ENCODE results near the gene ARL2BP.
A peak's percentile ranks its signal among the peaks of the same experiment; 100 is the strongest.
"Not testable (repeated sequence)": the region's sequence is repeated elsewhere in the genome, so short reads cannot be mapped to it uniquely, and the experiment has no call there.

Gene ARL2BP

DNA sequence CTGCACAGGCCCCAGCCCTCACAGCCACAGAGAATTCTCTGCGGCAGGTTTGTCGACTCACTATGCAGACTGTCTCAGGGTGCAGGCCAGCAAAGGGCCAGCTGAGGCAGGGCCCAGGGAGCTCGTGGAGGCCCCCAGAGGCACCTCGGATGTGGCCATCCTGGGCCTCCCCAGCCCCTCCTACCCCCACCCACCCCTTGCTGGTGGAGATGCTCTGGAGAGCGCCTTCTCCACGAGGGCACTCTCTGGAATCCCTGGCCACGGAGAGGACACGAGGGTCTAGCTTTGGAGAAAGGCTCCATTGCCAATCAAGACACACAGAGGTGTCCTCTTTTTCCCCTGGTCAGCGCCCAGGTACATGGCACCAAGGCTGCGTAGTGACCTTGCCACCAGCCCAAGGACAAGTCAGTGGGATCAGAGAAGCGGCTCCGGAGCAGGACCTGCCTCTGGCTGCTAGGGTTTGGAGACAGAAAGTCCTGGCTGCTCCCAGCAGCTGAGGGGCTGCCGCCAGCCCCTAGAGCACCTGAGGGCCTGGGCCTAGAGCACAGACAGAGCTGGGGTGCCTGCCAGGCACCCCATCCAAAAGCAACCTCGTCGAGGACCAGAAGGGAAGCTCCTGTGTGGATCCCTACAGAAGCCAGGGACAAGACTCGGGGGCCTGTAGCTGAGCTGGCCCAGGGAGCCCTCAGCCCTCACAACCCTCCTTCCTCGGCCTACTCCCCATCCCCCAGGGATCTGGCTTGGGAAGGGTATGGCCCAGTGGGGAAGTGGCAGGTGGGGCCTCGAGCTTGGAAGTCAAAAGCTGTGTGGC, 18.7 kb downstream of the ARL2BP start:
- no peak for DNase-seq

- no peak for DNase-seq
These were observed 19.3 kb downstream of the ARL2BP start for GRCh38 chr16:57264381-57264780.

DNA sequence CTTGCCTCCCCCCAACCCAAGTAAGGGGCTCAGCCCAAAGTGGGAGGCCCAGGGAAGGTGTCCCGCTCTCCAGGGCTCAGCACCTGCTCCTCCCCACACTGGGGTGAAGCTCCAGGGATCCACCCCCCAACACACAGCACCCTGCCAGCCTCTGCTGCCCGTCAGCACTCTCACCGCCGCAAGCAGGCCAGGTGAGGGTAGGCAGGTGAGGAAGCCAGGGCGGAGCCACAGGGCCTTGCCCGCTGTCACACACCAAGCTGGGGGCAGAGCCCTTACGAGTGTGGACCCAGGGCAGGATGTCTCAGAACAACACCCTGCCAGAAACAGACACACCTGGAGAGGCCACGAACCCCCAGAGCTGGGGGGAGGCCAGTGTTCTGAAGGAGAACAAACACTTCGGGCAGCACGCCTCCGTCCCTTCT, 19.9 kb downstream of the ARL2BP start:
- no peak for DNase-seq

- no peak for DNase-seq
These were observed 20.9 kb downstream of the ARL2BP start for GRCh38 chr16:57265850-57266530.

GRCh38 chr16:57266531-57267260, 21.6 kb downstream of the ARL2BP start:
- no peak for DNase-seq

DNA sequence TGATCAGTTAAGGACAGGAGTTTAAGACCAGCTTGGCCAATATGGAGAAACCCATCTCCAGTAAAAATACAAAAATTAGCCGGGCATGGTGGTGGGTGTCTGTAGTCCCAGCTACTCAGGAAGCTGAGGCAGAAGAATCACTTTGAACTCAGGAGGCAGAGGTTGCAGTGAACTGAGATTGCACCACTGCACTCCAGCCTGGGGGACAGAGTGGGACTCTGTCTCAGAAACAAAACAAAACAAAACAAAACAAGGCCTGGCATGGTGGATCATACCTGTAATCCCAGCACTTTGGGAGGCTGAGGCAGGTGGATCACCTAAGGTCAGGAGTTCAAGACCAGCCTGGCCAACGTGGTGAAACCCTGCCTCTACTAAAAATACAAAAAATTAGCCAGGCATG, 22.3 kb downstream of the ARL2BP start:
- DNase-seq, result not testable (repeated sequence)

GRCh38 chr16:57268804-57269800, 24.0 kb downstream of the ARL2BP start:
- no peak for DNase-seq

DNA sequence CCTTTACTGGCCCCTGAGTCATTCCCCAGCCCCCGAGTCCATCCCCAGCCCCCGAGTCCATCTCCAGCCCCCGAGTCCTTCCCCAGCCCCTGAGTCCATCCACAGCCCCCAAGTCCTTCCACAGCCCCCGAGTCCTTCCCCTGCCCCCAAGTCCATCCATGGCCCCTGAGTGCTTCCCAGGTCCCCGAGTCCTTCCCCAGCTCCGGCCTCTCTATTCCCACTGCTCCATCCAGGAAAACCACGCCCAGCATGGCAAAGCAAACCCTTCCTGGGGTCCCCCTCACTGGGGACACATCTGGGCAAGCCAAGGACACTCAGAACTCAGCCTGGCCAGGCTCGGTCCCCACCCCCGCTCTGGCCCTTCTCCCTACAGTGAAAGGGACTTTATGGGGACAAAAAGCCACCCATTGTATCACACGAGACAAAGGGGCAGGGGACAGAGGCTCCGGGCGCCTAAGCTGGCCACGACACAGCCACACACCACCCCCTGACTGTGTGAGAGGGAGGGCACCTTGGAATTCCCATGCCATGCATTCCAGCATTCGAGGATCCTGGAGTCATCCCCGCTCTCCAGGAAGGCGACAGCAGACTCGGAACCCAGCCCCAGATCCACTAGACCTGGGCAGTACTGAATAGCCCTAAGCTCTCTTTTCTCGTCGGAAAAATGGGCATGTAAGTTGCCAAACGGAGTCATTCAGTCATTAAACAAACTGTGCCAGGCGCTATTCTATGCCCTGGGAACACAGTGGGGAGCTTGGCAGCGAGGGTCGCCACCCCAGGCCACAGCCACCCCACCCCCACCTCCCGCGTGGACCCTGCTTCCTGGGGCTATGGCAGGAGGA, 25.4 kb downstream of the ARL2BP start:
- no peak for DNase-seq

GRCh38 chr16:57271063-57271345, 25.9 kb downstream of the ARL2BP start:
- DNase-seq, result no peak

- DNase-seq, result no peak
These were observed 26.9 kb downstream of the ARL2BP start for GRCh38 chr16:57271867-57272495.

GRCh38 chr16:57273359-57273758, 28.3 kb downstream of the ARL2BP start:
- DNase-seq, result no peak

GRCh38 chr16:57273826-57274225, 28.8 kb downstream of the ARL2BP start:
- no peak for DNase-seq

- DNase-seq, result not testable (repeated sequence)
These were observed 30.9 kb downstream of the ARL2BP start for GRCh38 chr16:57275946-57276345.

DNA sequence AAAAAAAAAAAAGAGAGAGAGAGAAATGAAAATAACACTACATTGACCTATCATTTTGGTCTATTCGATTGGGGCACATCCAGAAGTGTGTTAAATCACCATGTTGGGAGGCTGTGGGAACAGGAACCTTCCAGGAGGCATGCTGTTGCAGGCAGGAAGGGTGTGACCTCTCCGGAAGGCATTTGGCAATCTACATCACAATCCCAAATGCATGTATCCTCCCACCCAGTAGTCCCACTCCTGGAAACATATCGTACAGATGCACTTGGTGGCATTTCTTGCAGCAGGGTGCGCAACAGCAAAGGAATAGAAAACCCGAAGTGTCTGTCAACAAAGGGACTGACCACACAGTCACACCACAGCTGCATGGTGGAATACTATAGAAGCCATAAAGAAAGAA, 31.5 kb downstream of the ARL2BP start:
- DNase-seq, result no peak

DNA sequence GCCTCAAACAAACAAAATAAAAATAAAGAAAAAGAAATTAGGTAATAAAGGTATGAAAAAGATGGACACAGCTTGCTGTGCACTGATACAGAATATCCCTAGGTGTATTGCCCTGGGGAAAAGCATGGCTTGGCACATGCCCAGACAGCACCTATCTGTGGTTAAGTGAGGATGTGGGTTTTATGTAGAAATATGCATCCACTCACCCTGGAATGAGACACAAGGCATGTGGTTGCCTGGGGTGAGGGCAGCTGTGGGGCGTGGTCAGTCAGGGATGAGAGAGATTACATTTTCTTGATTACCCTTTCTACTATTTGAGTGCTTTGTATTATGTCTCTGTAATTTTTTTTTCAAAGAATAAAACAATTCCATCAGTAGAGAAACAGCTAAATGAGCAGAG, 32.5 kb downstream of the ARL2BP start:
- DNase-seq, result peak; percentile 52

GRCh38 chr16:57278494-57278893, 33.4 kb downstream of the ARL2BP start:
- DNase-seq, result no peak

DNA sequence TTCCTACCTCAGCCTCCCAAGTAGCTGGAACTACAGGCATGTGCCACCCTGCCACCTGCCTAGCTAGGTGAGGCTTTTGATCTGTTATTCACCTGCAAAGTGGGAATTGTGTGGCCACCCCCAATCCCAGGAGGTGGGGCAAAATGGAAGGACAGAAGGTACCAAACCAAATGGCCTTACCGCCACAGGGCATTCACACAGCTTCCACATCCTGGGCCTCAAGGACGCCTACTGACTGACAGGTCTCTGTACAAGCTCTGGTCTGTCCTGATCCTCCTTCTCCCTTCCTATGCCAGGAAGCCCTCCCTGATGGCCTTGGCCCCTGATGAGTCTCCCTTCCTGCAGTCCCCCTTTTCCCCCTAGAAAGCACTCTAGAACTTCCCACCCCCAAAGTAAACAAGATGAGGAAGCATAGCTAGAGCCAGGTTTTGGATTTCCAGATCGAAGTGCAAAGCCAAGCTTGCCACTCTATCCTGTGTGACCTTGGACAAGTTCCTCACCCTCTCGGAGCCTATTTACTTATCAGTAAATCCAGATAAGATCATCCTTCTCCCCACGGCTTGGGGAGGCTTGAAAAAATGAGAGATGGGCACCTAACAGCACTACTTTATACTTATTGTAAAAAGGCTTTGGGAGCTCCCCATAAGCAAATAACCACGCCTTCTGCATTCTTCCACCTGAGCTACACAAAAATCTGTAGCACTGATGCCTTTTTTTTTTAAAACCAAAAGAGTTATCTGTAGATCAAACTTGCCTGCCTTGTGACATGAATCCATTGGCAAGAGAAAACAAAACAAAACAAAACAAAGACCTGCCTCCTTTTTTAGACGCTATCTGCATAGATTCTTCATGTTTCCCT, 35.0 kb downstream of the ARL2BP start:
- DNase-seq, result no peak

GRCh38 chr16:57281791-57282190, 36.7 kb downstream of the ARL2BP start:
- no peak for DNase-seq

DNA sequence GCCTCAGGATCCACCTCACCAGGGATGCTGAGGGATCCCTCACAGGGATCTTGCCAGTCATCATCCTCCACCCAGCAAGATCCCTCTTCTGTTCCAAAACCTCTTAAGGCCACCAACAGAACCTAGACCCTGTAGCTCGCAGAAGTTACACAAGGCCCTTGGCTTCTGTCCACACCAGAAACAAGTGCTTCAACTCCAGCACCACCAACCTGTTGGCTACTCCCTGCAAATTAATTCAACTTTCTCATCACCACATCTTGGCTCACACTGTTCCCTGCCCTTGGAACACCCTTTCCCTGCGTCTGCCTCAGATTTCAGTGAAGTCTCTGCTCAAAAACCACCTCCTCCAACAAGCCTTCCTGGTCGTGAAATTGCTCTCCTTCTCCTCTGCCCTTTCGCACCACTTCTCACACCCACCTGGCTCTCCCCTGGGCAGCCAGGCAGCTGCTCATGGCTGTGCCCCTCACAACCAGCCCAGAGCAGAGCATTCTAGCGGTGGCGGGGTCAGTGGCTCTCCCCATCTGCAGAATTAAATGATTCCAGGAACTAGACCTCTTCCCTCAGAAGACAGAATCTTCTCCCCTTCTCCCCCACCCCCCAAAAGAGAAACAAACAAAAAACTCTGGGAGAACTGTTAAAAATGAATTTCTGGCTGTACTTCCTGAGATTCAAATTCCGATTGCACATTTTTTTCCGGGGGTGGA, 37.6 kb downstream of the ARL2BP start:
- no peak for DNase-seq

Data from fibroblast of skin of scalp (primary cell).